ENCODE results near the gene CARD14. TPM values are rescaled to one million over a fixed set of nuclear protein-coding genes. Genes with fewer than 3 reads are reported as not detected.
A peak's percentile ranks its signal among the peaks of the same experiment; 100 is the strongest.

The CARD14 gene
- total RNA-seq, 2 experiments from 2014 or later = not detected

GRCh38 chr17:80195141-80195540 is 25.3 kb downstream of the CARD14 start:
- TF ChIP-seq CTCF (IDR thresholded peaks at IDR 0.05) = no peak
- CTCF ChIA-PET = interaction anchor here (2.0 to 2.3 kb wide), 2 partner anchors 57 to 76 kb away, joined by 7 to 14 read pairs; no protein-coding TSS in a partner anchor
- DNase-seq (no peak), ATAC-seq (ENCODE audit: poor library complexity) (no peak)
- no peaks in the 10 kb centered on the region for H3K9me3 Mint-ChIP-seq
- Histone ChIP-seq H3K4me1 (ENCODE audit: insufficient read depth, low read length) (peaks cover 4% of the 10 kb centered on the region), H3K27me3 (ENCODE audit: control insufficient read depth in 1 of 2, insufficient read depth in 2 of 2, low read length in 2 of 2) (no peaks in the 10 kb centered on the region), H3K4me3 (ENCODE audit: low read length) (no peak overlapping the region), H3K36me3 (ENCODE audit: insufficient read depth, low read length) (no peaks in the 10 kb centered on the region), H3K9me3 (ENCODE audit: control insufficient read depth in 1 of 2, insufficient read depth in 1 of 2, low read length in 2 of 2) (peaks cover 0 to 4% of the 10 kb centered on the region in 2 experiments), H3K27ac (ENCODE audit: low read depth in 1 of 2, low read length in 2 of 2) (no peak overlapping the region)
- H3K4me1 Mint-ChIP-seq (ENCODE audit: low read depth) = no peaks in the 10 kb centered on the region
- intact Hi-C loops (cut with DNase I, micrococcal nuclease) = loop anchor here in 1 of 2 experiments (5.0 kb wide), 1 partner anchor 167 kb away; no protein-coding TSS in a partner anchor
- peaks cover 8% of the 10 kb centered on the region for H3K27me3 Mint-ChIP-seq
- no peaks in the 10 kb centered on the region for H3K36me3 Mint-ChIP-seq (ENCODE audit: low read depth)
- H3K27ac Mint-ChIP-seq = no peak overlapping the region
- no peak overlapping the region for H3K4me3 Mint-ChIP-seq
- POLR2A ChIA-PET = interaction anchor here (0.6 kb wide), 1 partner anchor 617 kb away, joined by 3 read pairs; no protein-coding TSS in a partner anchor

- H3K36me3 ChIP-seq (ENCODE audit: insufficient read depth, low read length) = no peaks in the 10 kb centered on the region
- no peaks in the 10 kb centered on the region for H3K27me3 ChIP-seq (ENCODE audit: control insufficient read depth in 1 of 2, insufficient read depth in 2 of 2, low read length in 2 of 2)
- peak; percentile 56 for ATAC-seq (ENCODE audit: poor library complexity)
- no peak overlapping the region for H3K4me3 ChIP-seq (ENCODE audit: low read length)
- Mint-ChIP-seq H3K4me1 (ENCODE audit: low read depth) (no peaks in the 10 kb centered on the region), H3K4me3 (no peak overlapping the region), H3K36me3 (ENCODE audit: low read depth) (no peaks in the 10 kb centered on the region), H3K9me3 (no peaks in the 10 kb centered on the region), H3K27me3 (peaks cover 8% of the 10 kb centered on the region), H3K27ac (no peak overlapping the region)
- ChIA-PET CTCF (interaction anchor here (0.8 to 2.3 kb wide), 4 partner anchors 29 to 75 kb away, joined by 3 to 14 read pairs (median 5); partner anchors contain the start of gene EIF4A3), POLR2A (interaction anchor here (0.6 kb wide), 1 partner anchor 616 kb away, joined by 3 read pairs; no protein-coding TSS in a partner anchor)
- TF ChIP-seq CTCF (IDR thresholded peaks at IDR 0.05) = peak; percentile 99
- intact Hi-C loops (cut with DNase I, micrococcal nuclease) = loop anchor here (1.0 to 5.0 kb wide), 3 partner anchors 23 to 166 kb away; no protein-coding TSS in a partner anchor
- H3K4me1 ChIP-seq (ENCODE audit: insufficient read depth, low read length) = peaks cover 4% of the 10 kb centered on the region
- DNase-seq = peak; percentile 29 to 79 (median 59)
- no peak overlapping the region for H3K27ac ChIP-seq (ENCODE audit: low read depth in 1 of 2, low read length in 2 of 2)
- peaks cover 0 to 4% of the 10 kb centered on the region in 2 experiments for H3K9me3 ChIP-seq (ENCODE audit: control insufficient read depth in 1 of 2, insufficient read depth in 1 of 2, low read length in 2 of 2)
Observed at GRCh38 chr17:80195671-80196529, 26.1 kb downstream of the CARD14 start.

DNA sequence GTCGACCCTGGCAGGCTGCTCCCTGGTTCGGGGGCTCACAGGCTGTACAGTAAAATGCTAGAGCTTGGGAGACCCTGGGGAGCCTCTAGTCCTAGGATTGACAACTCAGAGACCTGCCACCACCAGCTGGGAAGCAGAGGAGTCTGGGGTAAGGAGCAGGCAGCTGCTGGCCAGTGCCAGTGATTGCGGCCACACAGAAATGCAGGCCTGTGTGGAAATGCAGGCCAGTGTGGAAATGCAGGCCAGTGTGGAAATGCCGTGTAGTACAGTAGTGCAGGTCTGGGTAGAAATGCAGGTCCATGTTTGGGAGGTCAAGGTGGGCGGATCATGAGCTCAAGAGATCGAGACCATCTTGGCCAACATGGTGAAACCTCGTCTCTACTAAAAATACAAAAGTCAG is 26.8 kb downstream of the CARD14 start:
- no peak for TF ChIP-seq CTCF (IDR thresholded peaks at IDR 0.05)
- POLR2A ChIA-PET = no interaction called here
- ATAC-seq (ENCODE audit: poor library complexity) (no peak), DNase-seq (no peak)
- Mint-ChIP-seq H3K9me3 (no peaks in the 10 kb centered on the region), H3K4me1 (ENCODE audit: low read depth) (no peaks in the 10 kb centered on the region), H3K27ac (no peak overlapping the region), H3K4me3 (no peak overlapping the region), H3K27me3 (peaks cover 8% of the 10 kb centered on the region), H3K36me3 (ENCODE audit: low read depth) (no peaks in the 10 kb centered on the region)
- intact Hi-C loops (cut with DNase I, micrococcal nuclease) = loop anchor here (1.0 to 5.0 kb wide), 3 partner anchors 22 to 166 kb away; no protein-coding TSS in a partner anchor
- Histone ChIP-seq H3K36me3 (ENCODE audit: insufficient read depth, low read length) (no peaks in the 10 kb centered on the region), H3K4me3 (ENCODE audit: low read length) (no peak overlapping the region), H3K27me3 (ENCODE audit: control insufficient read depth in 1 of 2, insufficient read depth in 2 of 2, low read length in 2 of 2) (no peaks in the 10 kb centered on the region), H3K9me3 (ENCODE audit: control insufficient read depth in 1 of 2, insufficient read depth in 1 of 2, low read length in 2 of 2) (peaks cover 0 to 4% of the 10 kb centered on the region in 2 experiments), H3K4me1 (ENCODE audit: insufficient read depth, low read length) (peaks cover 4% of the 10 kb centered on the region), H3K27ac (ENCODE audit: low read depth in 1 of 2, low read length in 2 of 2) (no peak overlapping the region)
- CTCF ChIA-PET = interaction anchor here (0.8 to 2.3 kb wide), 3 partner anchors 30 to 74 kb away, joined by 3 to 14 read pairs (median 7); no protein-coding TSS in a partner anchor
